Left lobe of liver (tissue), 2 donors: ENCODE results near the gene TPPP. TPM values are rescaled to one million over a fixed set of nuclear protein-coding genes. Genes with fewer than 3 reads are reported as not detected.

ENCODE experiments used
- ATAC-seq: fragments of 200-7000 bp; cut with Tn5 transposase; one replicate; pipeline ENCODE4 v1.9.1; 2020; ENCODE audit warnings: mild to moderate bottlenecking, moderate library complexity
- DNase-seq: peaks from one replicate; pipeline ENCODE4 v3.0.0-alpha.2; 2020; ENCODE audit warnings: low spot score
- total RNA-seq: library from RNA; stranded (reverse); gene quantifications from one replicate; pipeline ENCODE4 v1.2.1, GENCODE V29; 2021
- donor health status: DM: no; HTN: no; CAD: no; lungs with moderate emphysema.
- donor health status: DM: no; HTN: yes; CAD: no.

Gene TPPP
- total RNA-seq, 1 donor from 2014 or later: 4.1 TPM

GRCh38 chr5:611731-612486 is 81.2 kb downstream of the TPPP start, which contains the start of gene CEP72:
Gene CEP72 (plus strand): TSS chr5:612340. CDS start chr5:612362, 22 bp downstream.
- DNase-seq (peak; percentile 92), ATAC-seq (peak; percentile 96)

GRCh38 chr5:610744-611730 is 82.1 kb downstream of the TPPP start:
- peak; percentile 35 for DNase-seq
- no peak for ATAC-seq

- ATAC-seq (no peak), DNase-seq (peak; percentile 15)
Observed at GRCh38 chr5:610011-610743, 83.0 kb downstream of the TPPP start.

Other genes starting within 250 kb of the TPPP start
- 0.81 TPM for gene SLC9A3, start 168.9 kb downstream of the TPPP start, total RNA-seq
- gene CEP72, start 81.0 kb downstream of the TPPP start, total RNA-seq: 4.7 TPM
- 6.1 TPM for gene ZDHHC11B, start 91.4 kb upstream of the TPPP start, total RNA-seq
- gene ZDHHC11, start 157.6 kb upstream of the TPPP start, total RNA-seq: 19.1 TPM
- 19.0 TPM for gene BRD9, start 199.4 kb upstream of the TPPP start, total RNA-seq
- 1.0 TPM for gene TRIP13, start 199.5 kb upstream of the TPPP start, total RNA-seq